Left renal pelvis (tissue), 4 donors: ENCODE results near the gene TRMT1. TPM values are rescaled to one million over a fixed set of nuclear protein-coding genes. Genes with fewer than 3 reads are reported as not detected.
A peak's percentile ranks its signal among the peaks of the same experiment; 100 is the strongest.

Source experiments
- DNase-seq, 4 donors: peaks; one replicate each; pipeline ENCODE4 v3.0.0-alpha.2; 2013; ENCODE audit warnings: low read depth in 4 of 4, low spot score in 3 of 4
- polyA plus RNA-seq, 4 donors: library from polyadenylated mRNA; unstranded; fragments of 120-200 nt; gene quantifications; one replicate each; pipeline ENCODE4 v1.2.1, GENCODE V29; 2013; ENCODE audit not compliant: insufficient read length in 4 of 4

Gene TRMT1
- polyA plus RNA-seq, 4 donors, result 26.0 to 44.9 (median 35.0) TPM

GRCh38 chr19:13092606-13093235 lies 23.8 kb downstream of the TRMT1 start:
- no peak for DNase-seq

- no peak for DNase-seq
Observed at GRCh38 chr19:13092158-13092543, 24.4 kb downstream of the TRMT1 start.

- peak in 1 of 4 donors; percentile 69 for DNase-seq
Observed at GRCh38 chr19:13091400-13092157, 25.0 kb downstream of the TRMT1 start.

- no peak for DNase-seq
Observed at GRCh38 chr19:13090511-13091231, 25.9 kb downstream of the TRMT1 start.

GRCh38 chr19:13089857-13090507 lies 26.6 kb downstream of the TRMT1 start:
- no peak for DNase-seq

GRCh38 chr19:13089139-13089856 lies 27.2 kb downstream of the TRMT1 start:
- no peak for DNase-seq

GRCh38 chr19:13087795-13088537 lies 28.6 kb downstream of the TRMT1 start:
- no peak for DNase-seq

- DNase-seq, result no peak
Observed at GRCh38 chr19:13087295-13087694, 29.2 kb downstream of the TRMT1 start.

- no peak for DNase-seq
Observed at GRCh38 chr19:13086341-13086740, 30.2 kb downstream of the TRMT1 start.

GRCh38 chr19:13085666-13086065 lies 30.9 kb downstream of the TRMT1 start:
- no peak for DNase-seq

- DNase-seq, result no peak
Observed at GRCh38 chr19:13083627-13084026, 32.9 kb downstream of the TRMT1 start.

- no peak for DNase-seq
Observed at GRCh38 chr19:13083008-13083404, 33.5 kb downstream of the TRMT1 start.

- DNase-seq, result no peak
Observed at GRCh38 chr19:13082192-13083007, 34.1 kb downstream of the TRMT1 start.

GRCh38 chr19:13079542-13079986 lies 37.0 kb downstream of the TRMT1 start:
- no peak for DNase-seq

- DNase-seq, result no peak
Observed at GRCh38 chr19:13078897-13079541, 37.5 kb downstream of the TRMT1 start.

- DNase-seq, result no peak
Observed at GRCh38 chr19:13078381-13078780, 38.2 kb downstream of the TRMT1 start.

GRCh38 chr19:13077240-13077639 lies 39.3 kb downstream of the TRMT1 start:
- DNase-seq, result no peak

- no peak for DNase-seq
Observed at GRCh38 chr19:13076787-13077186, 39.8 kb downstream of the TRMT1 start.
